Subcutaneous abdominal adipose tissue (tissue), 5 donors: ENCODE data around the gene WDR37.
"Not testable (repeated sequence)": the region's sequence is repeated elsewhere in the genome, so short reads cannot be mapped to it uniquely, and the experiment has no call there.

Source experiments
- H3K27ac ChIP-seq: one replicate; pipeline ENCODE4 v1.7.0; 2013; ENCODE audit warnings: low read depth, mild to moderate bottlenecking, inconsistent platforms, low read length, moderate library complexity
- H3K27me3 ChIP-seq, 5 donors: one replicate each; pipeline ENCODE4 v1.7.0; 2013; ENCODE audit warnings: low read length in 5 of 5, inconsistent platforms in 1 of 5; ENCODE audit not compliant: control insufficient read depth in 5 of 5, insufficient read depth in 4 of 5
- H3K36me3 ChIP-seq, 5 donors: one replicate each; pipeline ENCODE4 v1.7.0; 2013; ENCODE audit warnings: low read length in 5 of 5; ENCODE audit not compliant: control insufficient read depth in 5 of 5, insufficient read depth in 5 of 5
- H3K4me1 ChIP-seq, 5 donors: one replicate each; pipeline ENCODE4 v1.7.0; 2013; ENCODE audit warnings: low read length in 5 of 5, mild to moderate bottlenecking in 3 of 5, moderate library complexity in 1 of 5; ENCODE audit not compliant: control insufficient read depth in 5 of 5, insufficient read depth in 5 of 5
- H3K4me3 ChIP-seq, 5 donors: one replicate each; pipeline ENCODE4 v1.7.0; 2013; ENCODE audit warnings: low read length in 5 of 5, low read depth in 1 of 5
- H3K9ac ChIP-seq, 5 donors: one replicate each; pipeline ENCODE4 v1.7.0; 2013; ENCODE audit warnings: low read length in 5 of 5, mild to moderate bottlenecking in 4 of 5, moderate library complexity in 3 of 5
- H3K9me3 ChIP-seq, 5 donors: one replicate each; pipeline ENCODE4 v1.7.0; 2013; ENCODE audit warnings: low read length in 5 of 5; ENCODE audit not compliant: control insufficient read depth in 5 of 5
- donor health status: healthy.
- donor health status: healthy.
- donor health status: healthy.
- donor health status: healthy.
- donor health status: healthy.

Gene WDR37

GRCh38 chr10:1056326-1057105, at the start of gene WDR37:
Gene WDR37, plus strand, starts transcription at chr10:1056385. Its CDS starts 15,771 bp downstream, at chr10:1072156.
- Histone ChIP-seq H3K27me3 (no peaks in the 10 kb centered on the region), H3K27ac (peak within 1 kb of the TSS; percentile 98), H3K4me3 (peak within 1 kb of the TSS; percentile 90 to 98 (median 92)), H3K36me3 (peaks cover 10 to 28% (median 12%) of the 10 kb centered on the region in 5 donors), H3K9me3 (no peaks in the 10 kb centered on the region), H3K9ac (peak within 1 kb of the TSS; percentile 82 to 99 (median 91)), H3K4me1 (peaks cover 0 to 41% (median 33%) of the 10 kb centered on the region in 5 donors)

- Histone ChIP-seq H3K27me3 (no peaks in the 10 kb centered on the region), H3K9me3 (peaks cover 0 to 14% (median 7%) of the 10 kb centered on the region in 5 donors), H3K4me3 (no peak overlapping the region), H3K27ac (no peak overlapping the region), H3K4me1 (peaks cover 0 to 6% (median 0%) of the 10 kb centered on the region in 5 donors), H3K9ac (no peak overlapping the region), H3K36me3 (peaks cover 30 to 100% (median 92%) of the 10 kb centered on the region in 5 donors)
These were observed 49.6 kb upstream of the WDR37 start for GRCh38 chr10:1006573-1006972.

GRCh38 chr10:1007583-1007982, 48.6 kb upstream of the WDR37 start:
- no peak overlapping the region for H3K9ac ChIP-seq
- H3K27me3 ChIP-seq: no peaks in the 10 kb centered on the region
- peaks cover 0 to 11% (median 5%) of the 10 kb centered on the region in 5 donors for H3K9me3 ChIP-seq
- H3K4me3 ChIP-seq: no peak overlapping the region
- peaks cover 0 to 6% (median 0%) of the 10 kb centered on the region in 5 donors for H3K4me1 ChIP-seq
- no peak overlapping the region for H3K27ac ChIP-seq
- peaks cover 28 to 100% (median 93%) of the 10 kb centered on the region in 5 donors for H3K36me3 ChIP-seq

- no peaks in the 10 kb centered on the region for H3K27me3 ChIP-seq
- peaks cover 21 to 98% (median 91%) of the 10 kb centered on the region in 5 donors for H3K36me3 ChIP-seq
- no peak overlapping the region for H3K27ac ChIP-seq
- no peaks in the 10 kb centered on the region for H3K9me3 ChIP-seq
- peaks cover 0 to under 1% (median 0%) of the 10 kb centered on the region in 5 donors for H3K4me1 ChIP-seq
- H3K4me3 ChIP-seq: no peak overlapping the region
- H3K9ac ChIP-seq: no peak overlapping the region
These were observed 47.1 kb upstream of the WDR37 start for GRCh38 chr10:1009071-1009494.

GRCh38 chr10:1009947-1010346, 46.2 kb upstream of the WDR37 start:
- not testable (repeated sequence) for H3K4me3 ChIP-seq, H3K9me3 ChIP-seq, H3K27ac ChIP-seq, H3K27me3 ChIP-seq, H3K9ac ChIP-seq, H3K4me1 ChIP-seq
- peaks cover 21 to 98% (median 89%) of the 10 kb centered on the region in 5 donors for H3K36me3 ChIP-seq

- Histone ChIP-seq H3K36me3 (peaks cover 18 to 96% (median 88%) of the 10 kb centered on the region in 5 donors), H3K4me1 (no peaks in the 10 kb centered on the region), H3K27ac (no peak overlapping the region), H3K4me3 (no peak overlapping the region), H3K27me3 (no peaks in the 10 kb centered on the region), H3K9ac (no peak overlapping the region), H3K9me3 (no peaks in the 10 kb centered on the region)
These were observed 45.5 kb upstream of the WDR37 start for GRCh38 chr10:1010703-1011102.

- Histone ChIP-seq H3K9me3 (no peaks in the 10 kb centered on the region), H3K9ac (no peak overlapping the region), H3K36me3 (peaks cover 22 to 96% (median 87%) of the 10 kb centered on the region in 5 donors), H3K4me3 (no peak overlapping the region), H3K27me3 (no peaks in the 10 kb centered on the region), H3K27ac (no peak overlapping the region), H3K4me1 (no peaks in the 10 kb centered on the region)
These were observed 44.5 kb upstream of the WDR37 start for GRCh38 chr10:1011696-1012095.

- no peak overlapping the region for H3K4me3 ChIP-seq
- no peak overlapping the region for H3K27ac ChIP-seq
- no peak overlapping the region for H3K9ac ChIP-seq
- H3K27me3 ChIP-seq: no peaks in the 10 kb centered on the region
- no peaks in the 10 kb centered on the region for H3K9me3 ChIP-seq
- no peaks in the 10 kb centered on the region for H3K4me1 ChIP-seq
- peaks cover 24 to 89% (median 74%) of the 10 kb centered on the region in 5 donors for H3K36me3 ChIP-seq
These were observed 40.5 kb upstream of the WDR37 start for GRCh38 chr10:1015688-1016087.

GRCh38 chr10:1019362-1019761, 36.8 kb upstream of the WDR37 start:
- no peak overlapping the region for H3K27ac ChIP-seq
- no peaks in the 10 kb centered on the region for H3K4me1 ChIP-seq
- peaks cover 15 to 54% (median 42%) of the 10 kb centered on the region in 5 donors for H3K36me3 ChIP-seq
- H3K27me3 ChIP-seq: no peaks in the 10 kb centered on the region
- H3K9ac ChIP-seq: no peak overlapping the region
- H3K4me3 ChIP-seq: no peak overlapping the region
- H3K9me3 ChIP-seq: no peaks in the 10 kb centered on the region

- peaks cover 15 to 45% (median 36%) of the 10 kb centered on the region in 5 donors for H3K36me3 ChIP-seq
- no peaks in the 10 kb centered on the region for H3K4me1 ChIP-seq
- H3K9ac ChIP-seq: no peak overlapping the region
- no peak overlapping the region for H3K27ac ChIP-seq
- H3K9me3 ChIP-seq: no peaks in the 10 kb centered on the region
- no peaks in the 10 kb centered on the region for H3K27me3 ChIP-seq
- no peak overlapping the region for H3K4me3 ChIP-seq
These were observed 35.7 kb upstream of the WDR37 start for GRCh38 chr10:1020460-1020859.
